ENCODE data around the gene GOLGA8R.
"Not testable (repeated sequence)": the region's sequence is repeated elsewhere in the genome, so short reads cannot be mapped to it uniquely, and the experiment has no call there.

GOLGA8R gene

GRCh38 chr15:30414160-30414559 is at the start of gene GOLGA8R:
Gene GOLGA8R (minus strand): TSS chr15:30414260. CDS start chr15:30414162, 98 bp downstream.
- not testable (repeated sequence) for TF ChIP-seq CTCF (IDR thresholded peaks at IDR 0.05)

GRCh38 chr15:30392766-30393663 is 21.0 kb downstream of the GOLGA8R start, which contains the start of gene CHRFAM7A:
Gene CHRFAM7A (minus strand): TSS chr15:30393540. CDS start chr15:30383351, 10,189 bp downstream.
- not testable (repeated sequence) for TF ChIP-seq CTCF (IDR thresholded peaks at IDR 0.05)
